ENCODE results near the gene LAMC2. TPM values are rescaled to one million over a fixed set of nuclear protein-coding genes. Genes with fewer than 3 reads are reported as not detected.

Gene LAMC2
- total and polyA plus RNA-seq, 2 of the 13 experiments (the other 11 are each of a cell fraction or from before 2014, with no cell fraction given), result 0.03 TPM; not detected in 1

DNA sequence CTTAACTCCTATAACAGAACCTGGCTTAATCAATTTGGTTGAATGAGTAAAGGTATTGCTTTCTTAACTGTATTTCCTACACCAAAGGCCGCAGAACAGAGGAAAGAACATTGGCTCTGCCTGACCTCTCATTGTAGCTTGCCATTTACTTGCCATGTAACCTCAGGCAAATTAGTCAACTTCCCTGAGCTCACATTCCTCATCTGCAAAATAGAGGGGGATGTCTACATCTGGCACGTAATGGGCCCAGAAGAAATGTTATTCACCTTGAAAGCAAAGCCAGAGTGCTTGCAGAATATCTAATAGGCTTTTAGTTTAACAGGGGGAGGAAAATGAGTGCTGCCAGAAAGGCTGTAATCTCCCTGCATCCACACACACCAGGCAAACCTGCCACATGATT lies 44.3 kb downstream of the LAMC2 start:
- CTCF ChIA-PET (ENCODE audit: low intra/inter-chr PET ratio, low total read pairs), result no interaction called here
- in situ Hi-C loops (cut with HindIII; ENCODE audit: extremely low pct_ligation_motif_present, low pct_unique_long_range_greater_than_20kb), result no loop called here
- POLR2A ChIA-PET, result no interaction called here

More for the DNA sequence above, 44.3 kb downstream of the LAMC2 start:
- FAIRE-seq (no peak), ATAC-seq (no peak), DNase-seq (ENCODE audit: low spot score) (no peak)
- H3K4me1 ChIP-seq (ENCODE audit: insufficient read depth, low read length), result peaks cover 46% of the 10 kb centered on the region
- no peaks in the 10 kb centered on the region for H3K27me3 ChIP-seq (ENCODE audit: control insufficient read depth in 1 of 2, insufficient read depth in 2 of 2, low read length in 2 of 2)
- H3K4me3 ChIP-seq (replicated peaks in 1 of 3; ENCODE audit: insufficient read depth in 1 of 3, low read depth in 2 of 3, low read length in 3 of 3), result no peak overlapping the region
- BruUV-seq (replicated peaks), result no TSS peak
- no peaks in the 10 kb centered on the region for H3K36me3 ChIP-seq (replicated peaks in 1 of 2; ENCODE audit: control insufficient read depth in 1 of 2, insufficient read depth in 2 of 2, low read length in 2 of 2)
- no peak overlapping the region for H3K27ac ChIP-seq (ENCODE audit: extremely low read length, insufficient read depth, low read length)
- H2AFZ ChIP-seq (ENCODE audit: low read length), result no peak overlapping the region
- no peaks in the 10 kb centered on the region for H3K79me2 ChIP-seq (ENCODE audit: insufficient read depth, low read length)
- WGBS (ENCODE audit: low lambda C conversion rate), result 27% methylated on average over 2 of the region's 2 CpGs
- intact Hi-C loops (cut with micrococcal nuclease; ENCODE audit: unreplicated experiment), result no loop called here
- H3K9ac ChIP-seq (ENCODE audit: insufficient read depth, low read depth, low read length), result no peak overlapping the region
- H3K9me3 ChIP-seq (ENCODE audit: low read length), result no peaks in the 10 kb centered on the region
- H3K4me2 ChIP-seq (ENCODE audit: low read depth, low read length), result no peak overlapping the region
- TF ChIP-seq ZNF572 (CRISPR knock-in tag; IDR thresholded peaks at IDR 0.05) (no peak), MXD4 (CRISPR knock-in tag; IDR thresholded peaks at IDR 0.05) (no peak), CREB1 (IDR thresholded peaks at IDR 0.05) (no peak), CREB1 (CRISPR knock-in tag; IDR thresholded peaks at IDR 0.05) (no peak), ZFX (CRISPR knock-in tag; IDR thresholded peaks at IDR 0.05; ENCODE audit: low read depth) (no peak), ZNF121 (CRISPR knock-in tag; IDR thresholded peaks at IDR 0.05) (no peak), ZNF430 (CRISPR knock-in tag; IDR thresholded peaks at IDR 0.05) (no peak), SRSF4 (IDR thresholded peaks at IDR 0.05; ENCODE audit: low read depth, low read length, poor library complexity, severe bottlenecking) (no peak), PRDM10 (CRISPR knock-in tag; IDR thresholded peaks at IDR 0.05; ENCODE audit: low read depth) (no peak), CBX5 (CRISPR knock-in tag; IDR thresholded peaks at IDR 0.05; ENCODE audit: borderline replicate concordance) (no peak), SETDB1 (CRISPR knock-in tag; IDR thresholded peaks at IDR 0.05; ENCODE audit: borderline replicate concordance) (no peak)
- TF ChIP-seq, protein P1, sequence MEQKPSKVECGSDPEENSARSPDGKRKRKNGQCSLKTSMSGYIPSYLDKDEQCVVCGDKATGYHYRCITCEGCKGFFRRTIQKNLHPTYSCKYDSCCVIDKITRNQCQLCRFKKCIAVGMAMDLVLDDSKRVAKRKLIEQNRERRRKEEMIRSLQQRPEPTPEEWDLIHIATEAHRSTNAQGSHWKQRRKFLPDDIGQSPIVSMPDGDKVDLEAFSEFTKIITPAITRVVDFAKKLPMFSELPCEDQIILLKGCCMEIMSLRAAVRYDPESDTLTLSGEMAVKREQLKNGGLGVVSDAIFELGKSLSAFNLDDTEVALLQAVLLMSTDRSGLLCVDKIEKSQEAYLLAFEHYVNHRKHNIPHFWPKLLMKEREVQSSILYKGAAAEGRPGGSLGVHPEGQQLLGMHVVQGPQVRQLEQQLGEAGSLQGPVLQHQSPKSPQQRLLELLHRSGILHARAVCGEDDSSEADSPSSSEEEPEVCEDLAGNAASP (CRISPR knock-in tag; IDR thresholded peaks at IDR 0.05; ENCODE audit: borderline replicate concordance), result no peak
- TF ChIP-seq, protein P2, sequence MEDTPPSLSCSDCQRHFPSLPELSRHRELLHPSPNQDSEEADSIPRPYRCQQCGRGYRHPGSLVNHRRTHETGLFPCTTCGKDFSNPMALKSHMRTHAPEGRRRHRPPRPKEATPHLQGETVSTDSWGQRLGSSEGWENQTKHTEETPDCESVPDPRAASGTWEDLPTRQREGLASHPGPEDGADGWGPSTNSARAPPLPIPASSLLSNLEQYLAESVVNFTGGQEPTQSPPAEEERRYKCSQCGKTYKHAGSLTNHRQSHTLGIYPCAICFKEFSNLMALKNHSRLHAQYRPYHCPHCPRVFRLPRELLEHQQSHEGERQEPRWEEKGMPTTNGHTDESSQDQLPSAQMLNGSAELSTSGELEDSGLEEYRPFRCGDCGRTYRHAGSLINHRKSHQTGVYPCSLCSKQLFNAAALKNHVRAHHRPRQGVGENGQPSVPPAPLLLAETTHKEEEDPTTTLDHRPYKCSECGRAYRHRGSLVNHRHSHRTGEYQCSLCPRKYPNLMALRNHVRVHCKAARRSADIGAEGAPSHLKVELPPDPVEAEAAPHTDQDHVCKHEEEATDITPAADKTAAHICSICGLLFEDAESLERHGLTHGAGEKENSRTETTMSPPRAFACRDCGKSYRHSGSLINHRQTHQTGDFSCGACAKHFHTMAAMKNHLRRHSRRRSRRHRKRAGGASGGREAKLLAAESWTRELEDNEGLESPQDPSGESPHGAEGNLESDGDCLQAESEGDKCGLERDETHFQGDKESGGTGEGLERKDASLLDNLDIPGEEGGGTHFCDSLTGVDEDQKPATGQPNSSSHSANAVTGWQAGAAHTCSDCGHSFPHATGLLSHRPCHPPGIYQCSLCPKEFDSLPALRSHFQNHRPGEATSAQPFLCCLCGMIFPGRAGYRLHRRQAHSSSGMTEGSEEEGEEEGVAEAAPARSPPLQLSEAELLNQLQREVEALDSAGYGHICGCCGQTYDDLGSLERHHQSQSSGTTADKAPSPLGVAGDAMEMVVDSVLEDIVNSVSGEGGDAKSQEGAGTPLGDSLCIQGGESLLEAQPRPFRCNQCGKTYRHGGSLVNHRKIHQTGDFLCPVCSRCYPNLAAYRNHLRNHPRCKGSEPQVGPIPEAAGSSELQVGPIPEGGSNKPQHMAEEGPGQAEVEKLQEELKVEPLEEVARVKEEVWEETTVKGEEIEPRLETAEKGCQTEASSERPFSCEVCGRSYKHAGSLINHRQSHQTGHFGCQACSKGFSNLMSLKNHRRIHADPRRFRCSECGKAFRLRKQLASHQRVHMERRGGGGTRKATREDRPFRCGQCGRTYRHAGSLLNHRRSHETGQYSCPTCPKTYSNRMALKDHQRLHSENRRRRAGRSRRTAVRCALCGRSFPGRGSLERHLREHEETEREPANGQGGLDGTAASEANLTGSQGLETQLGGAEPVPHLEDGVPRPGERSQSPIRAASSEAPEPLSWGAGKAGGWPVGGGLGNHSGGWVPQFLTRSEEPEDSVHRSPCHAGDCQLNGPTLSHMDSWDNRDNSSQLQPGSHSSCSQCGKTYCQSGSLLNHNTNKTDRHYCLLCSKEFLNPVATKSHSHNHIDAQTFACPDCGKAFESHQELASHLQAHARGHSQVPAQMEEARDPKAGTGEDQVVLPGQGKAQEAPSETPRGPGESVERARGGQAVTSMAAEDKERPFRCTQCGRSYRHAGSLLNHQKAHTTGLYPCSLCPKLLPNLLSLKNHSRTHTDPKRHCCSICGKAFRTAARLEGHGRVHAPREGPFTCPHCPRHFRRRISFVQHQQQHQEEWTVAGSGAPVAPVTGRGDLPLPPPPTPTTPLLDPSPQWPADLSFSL (CRISPR knock-in tag; IDR thresholded peaks at IDR 0.05), result no peak
- no peaks in the 10 kb centered on the region for H4K20me1 ChIP-seq (ENCODE audit: insufficient read depth, low read length)
